ENCODE measurements around the gene PAX7. TPM values are rescaled to one million over a fixed set of nuclear protein-coding genes. Genes with fewer than 3 reads are reported as not detected.

The PAX7 gene
- total and polyA plus RNA-seq, 9 donors, result not detected

DNA sequence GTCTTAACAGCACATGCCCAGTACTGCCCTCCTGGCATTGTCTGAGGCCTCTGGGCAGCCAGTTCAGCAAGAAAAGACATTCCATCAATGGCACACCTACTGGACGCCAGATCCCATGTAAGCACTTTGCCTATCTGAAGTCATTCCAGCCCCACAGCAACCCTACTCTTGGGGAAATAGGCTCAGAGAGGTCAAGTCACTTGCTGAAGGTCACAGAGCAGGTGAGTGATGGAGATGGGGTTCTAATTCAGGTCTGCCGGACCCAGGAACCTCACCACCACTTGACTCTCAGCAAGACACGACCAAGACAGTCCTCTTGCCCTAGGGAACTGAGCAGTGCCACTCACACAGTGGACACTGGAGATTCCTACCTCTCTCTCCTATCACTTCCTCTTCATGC lies 79.4 kb downstream of the PAX7 start:
- Histone ChIP-seq H3K27me3 (no peaks in the 10 kb centered on the region), H3K4me3 (no peak overlapping the region), H3K9me3 (no peaks in the 10 kb centered on the region), H3K36me3 (no peaks in the 10 kb centered on the region), H3K27ac (no peak overlapping the region), H3K4me1 (ENCODE audit: insufficient read depth) (no peaks in the 10 kb centered on the region)
- DNase-seq, result no peak
- TF ChIP-seq POLR2A (IDR thresholded peaks at IDR 0.05), result no peak
- TF ChIP-seq CTCF (IDR thresholded peaks at IDR 0.05), result no peak
- TF ChIP-seq EP300 (IDR thresholded peaks at IDR 0.05), result no peak
- WGBS, 3 donors, result 54 to 67% (median 63%) methylated on average over 3 of the region's 3 CpGs
- intact Hi-C loops (cut with DNase I), result no loop called here

DNA sequence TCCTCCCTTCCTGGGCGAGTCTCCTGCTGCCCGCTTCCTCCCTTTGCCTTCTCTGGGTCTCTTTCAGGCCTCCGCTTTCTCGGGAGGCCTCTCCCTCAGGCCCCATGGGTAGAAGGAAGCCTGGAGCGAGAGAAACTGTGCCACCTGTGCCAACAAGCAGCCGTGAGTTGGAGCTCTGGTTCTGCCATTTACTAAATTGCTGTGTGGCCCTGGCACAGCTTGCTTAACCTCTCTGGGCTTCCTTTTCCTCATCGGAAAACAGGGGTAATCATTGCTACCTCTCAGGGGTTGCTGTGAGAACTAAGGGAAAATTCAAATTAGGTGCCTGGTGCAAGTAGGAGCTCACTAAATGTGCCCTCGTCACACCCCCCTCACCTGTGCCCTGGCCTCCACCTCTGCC lies 80.4 kb downstream of the PAX7 start:
- TF ChIP-seq POLR2A (IDR thresholded peaks at IDR 0.05), result no peak
- no peak for TF ChIP-seq CTCF (IDR thresholded peaks at IDR 0.05)
- no peak for TF ChIP-seq EP300 (IDR thresholded peaks at IDR 0.05)
- Histone ChIP-seq H3K36me3 (no peaks in the 10 kb centered on the region), H3K4me3 (no peak overlapping the region), H3K9me3 (no peaks in the 10 kb centered on the region), H3K27me3 (no peaks in the 10 kb centered on the region), H3K4me1 (ENCODE audit: insufficient read depth) (no peaks in the 10 kb centered on the region), H3K27ac (no peak overlapping the region)
- DNase-seq, result no peak
- 66 to 68% (median 67%) methylated on average over 8 of the region's 8 CpGs for WGBS, 3 donors
- intact Hi-C loops (cut with DNase I), result no loop called here

DNA sequence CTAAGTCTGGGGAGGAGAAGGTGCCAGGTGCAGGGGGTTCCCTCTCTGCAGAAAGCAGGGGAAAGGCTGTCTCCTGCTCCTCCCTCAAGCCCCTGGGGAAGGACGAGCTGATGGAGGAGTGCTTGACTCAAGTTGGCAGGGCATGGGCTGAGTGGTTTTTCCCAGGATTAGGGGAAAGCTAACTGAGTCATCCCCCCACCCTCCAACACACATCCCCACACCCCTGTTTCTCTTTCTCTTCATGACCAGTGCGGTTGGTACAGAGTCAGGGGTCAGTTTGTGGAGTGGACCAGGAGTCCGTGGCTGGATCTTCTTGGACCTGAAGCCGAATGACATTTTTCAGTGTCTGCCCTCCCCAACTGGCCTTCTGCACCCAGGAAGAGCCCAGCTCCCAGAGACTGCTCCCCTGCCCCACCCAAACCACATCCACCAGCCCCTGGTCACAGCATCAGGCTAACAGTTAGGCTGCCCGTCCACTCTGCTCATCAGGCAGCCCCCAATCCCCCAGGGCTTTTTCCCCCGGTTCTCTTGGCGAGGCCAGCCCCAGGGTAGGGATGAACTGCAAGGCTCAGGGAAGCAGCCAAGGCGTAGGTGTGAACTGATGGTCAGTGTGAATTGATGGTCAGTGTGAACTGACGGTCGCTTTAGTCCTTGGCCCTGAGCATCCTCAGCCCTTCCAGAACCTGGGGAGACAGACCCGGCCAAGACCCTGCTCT lies 81.0 kb downstream of the PAX7 start:
- no peak for TF ChIP-seq EP300 (IDR thresholded peaks at IDR 0.05)
- TF ChIP-seq CTCF (IDR thresholded peaks at IDR 0.05), result no peak
- TF ChIP-seq POLR2A (IDR thresholded peaks at IDR 0.05), result no peak
- H3K36me3 ChIP-seq, result no peaks in the 10 kb centered on the region
- no peaks in the 10 kb centered on the region for H3K4me1 ChIP-seq (ENCODE audit: insufficient read depth)
- 64 to 67% (median 65%) methylated on average over 10 to 11 of the region's 11 CpGs for WGBS, 3 donors
- no peaks in the 10 kb centered on the region for H3K9me3 ChIP-seq
- DNase-seq, result no peak
- no peak overlapping the region for H3K27ac ChIP-seq
- intact Hi-C loops (cut with DNase I), result no loop called here
- H3K4me3 ChIP-seq, result no peak overlapping the region
- no peaks in the 10 kb centered on the region for H3K27me3 ChIP-seq

GRCh38 chr1:18712252-18712600 lies 81.6 kb downstream of the PAX7 start:
- no peaks in the 10 kb centered on the region for H3K27me3 ChIP-seq
- H3K27ac ChIP-seq, result no peak overlapping the region
- H3K36me3 ChIP-seq, result no peaks in the 10 kb centered on the region
- intact Hi-C loops (cut with DNase I), result no loop called here
- H3K4me3 ChIP-seq, result no peak overlapping the region
- no peak for DNase-seq
- no peaks in the 10 kb centered on the region for H3K4me1 ChIP-seq (ENCODE audit: insufficient read depth)
- 62 to 67% (median 64%) methylated on average over 5 of the region's 5 CpGs for WGBS, 3 donors
- TF ChIP-seq CTCF (IDR thresholded peaks at IDR 0.05) (no peak), EP300 (IDR thresholded peaks at IDR 0.05) (no peak), POLR2A (IDR thresholded peaks at IDR 0.05) (no peak)
- no peaks in the 10 kb centered on the region for H3K9me3 ChIP-seq
